Osteoblast (primary cell): ENCODE results near the gene IDS. TPM values are rescaled to one million over a fixed set of nuclear protein-coding genes. Genes with fewer than 3 reads are reported as not detected.

Experiments used
- DNase-seq: peaks from one replicate; pipeline ENCODE4 v3.0.0; 2011; ENCODE audit warnings: low spot score, mixed read lengths; ENCODE audit not compliant: insufficient read length; ENCODE audit errors: missing footprints
- H2AFZ ChIP-seq: 2 replicates; pipeline ENCODE4 v1.6.0; 2011; ENCODE audit warnings: mild to moderate bottlenecking, low read length
- H3K27ac ChIP-seq: 2 replicates; pipeline ENCODE4 v1.5.1; 2011; ENCODE audit warnings: mild to moderate bottlenecking, low read depth, low read length, moderate library complexity
- H3K27me3 ChIP-seq: 2 replicates; pipeline ENCODE4 v1.6.0; 2012; ENCODE audit warnings: mild to moderate bottlenecking, control low read depth, inconsistent platforms, low read length, moderate library complexity; ENCODE audit not compliant: insufficient read depth
- H3K36me3 ChIP-seq: 2 replicates; pipeline ENCODE4 v1.5.1; 2011; ENCODE audit warnings: mild to moderate bottlenecking, low read length, control low read depth, moderate library complexity; ENCODE audit not compliant: insufficient read depth
- H3K4me1 ChIP-seq: 2 replicates; pipeline ENCODE4 v1.5.1; 2011; ENCODE audit warnings: mild to moderate bottlenecking, low read length, control low read depth, moderate library complexity; ENCODE audit not compliant: insufficient read depth
- H3K4me2 ChIP-seq: 2 replicates; pipeline ENCODE4 v1.6.0; 2011; ENCODE audit warnings: mild to moderate bottlenecking, low read length; ENCODE audit not compliant: insufficient read depth
- H3K4me3 ChIP-seq: fragments of 200-600 bp; sonication (generic); 3 replicates; pipeline ENCODE4 v1.5.1; 2012; ENCODE audit warnings: mild to moderate bottlenecking, low read length, inconsistent platforms; ENCODE audit not compliant: insufficient read depth
- H3K79me2 ChIP-seq: 2 replicates; pipeline ENCODE4 v1.6.0; 2012; ENCODE audit warnings: mild to moderate bottlenecking, low read length, control low read depth, inconsistent platforms; ENCODE audit not compliant: insufficient read depth
- H3K9me3 ChIP-seq: 2 replicates; pipeline ENCODE4 v1.5.1; 2011; ENCODE audit warnings: low read depth, low read length, control low read depth
- H4K20me1 ChIP-seq: 2 replicates; pipeline ENCODE4 v1.6.0; 2012; ENCODE audit warnings: mild to moderate bottlenecking, low read length, control low read depth; ENCODE audit not compliant: insufficient read depth
- total RNA-seq: library from RNA; depleted of rRNA; stranded (reverse); fragments of >200 nt; gene quantifications from 2 replicates; pipeline ENCODE4 v1.2.3, GENCODE V29; 2012
- TF ChIP-seq, protein P1 (sequence below): IDR thresholded peaks from 2 replicates; pipeline ENCODE4 v1.5.1; 2011; ENCODE audit warnings: mild to moderate bottlenecking, low read depth, low read length, moderate library complexity; ENCODE audit errors: extremely low read depth

IDS gene
- total RNA-seq, 1 donor: 48.9 TPM

DNA sequence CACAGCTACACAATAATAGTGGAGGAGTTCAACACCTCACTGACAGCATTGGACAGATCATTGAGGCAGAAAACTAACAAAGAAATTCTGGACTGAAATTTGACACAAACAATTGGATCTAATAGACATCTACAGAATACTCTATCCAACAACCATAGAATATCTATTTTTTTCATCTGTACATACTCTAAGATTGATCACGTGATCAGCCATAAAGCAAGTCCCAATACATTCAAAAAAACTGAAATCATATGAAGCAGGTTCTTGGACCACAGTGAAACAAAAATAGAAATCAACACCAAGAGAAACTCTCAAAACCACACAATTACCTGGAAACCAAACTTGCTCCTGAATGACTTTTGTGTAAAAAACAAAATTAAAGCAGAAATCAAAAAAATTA is 12.2 kb upstream of the IDS start:
- Histone ChIP-seq H3K4me3 (no peak overlapping the region), H3K36me3 (no peaks in the 10 kb centered on the region), H3K79me2 (no peaks in the 10 kb centered on the region), H3K9me3 (no peaks in the 10 kb centered on the region), H3K27ac (no peak overlapping the region), H2AFZ (no peak overlapping the region), H3K4me1 (peaks cover 3% of the 10 kb centered on the region), H4K20me1 (no peaks in the 10 kb centered on the region), H3K27me3 (no peaks in the 10 kb centered on the region), H3K4me2 (no peak overlapping the region)
- DNase-seq: no peak
- TF ChIP-seq, protein P1, sequence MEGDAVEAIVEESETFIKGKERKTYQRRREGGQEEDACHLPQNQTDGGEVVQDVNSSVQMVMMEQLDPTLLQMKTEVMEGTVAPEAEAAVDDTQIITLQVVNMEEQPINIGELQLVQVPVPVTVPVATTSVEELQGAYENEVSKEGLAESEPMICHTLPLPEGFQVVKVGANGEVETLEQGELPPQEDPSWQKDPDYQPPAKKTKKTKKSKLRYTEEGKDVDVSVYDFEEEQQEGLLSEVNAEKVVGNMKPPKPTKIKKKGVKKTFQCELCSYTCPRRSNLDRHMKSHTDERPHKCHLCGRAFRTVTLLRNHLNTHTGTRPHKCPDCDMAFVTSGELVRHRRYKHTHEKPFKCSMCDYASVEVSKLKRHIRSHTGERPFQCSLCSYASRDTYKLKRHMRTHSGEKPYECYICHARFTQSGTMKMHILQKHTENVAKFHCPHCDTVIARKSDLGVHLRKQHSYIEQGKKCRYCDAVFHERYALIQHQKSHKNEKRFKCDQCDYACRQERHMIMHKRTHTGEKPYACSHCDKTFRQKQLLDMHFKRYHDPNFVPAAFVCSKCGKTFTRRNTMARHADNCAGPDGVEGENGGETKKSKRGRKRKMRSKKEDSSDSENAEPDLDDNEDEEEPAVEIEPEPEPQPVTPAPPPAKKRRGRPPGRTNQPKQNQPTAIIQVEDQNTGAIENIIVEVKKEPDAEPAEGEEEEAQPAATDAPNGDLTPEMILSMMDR: no peak

DNA sequence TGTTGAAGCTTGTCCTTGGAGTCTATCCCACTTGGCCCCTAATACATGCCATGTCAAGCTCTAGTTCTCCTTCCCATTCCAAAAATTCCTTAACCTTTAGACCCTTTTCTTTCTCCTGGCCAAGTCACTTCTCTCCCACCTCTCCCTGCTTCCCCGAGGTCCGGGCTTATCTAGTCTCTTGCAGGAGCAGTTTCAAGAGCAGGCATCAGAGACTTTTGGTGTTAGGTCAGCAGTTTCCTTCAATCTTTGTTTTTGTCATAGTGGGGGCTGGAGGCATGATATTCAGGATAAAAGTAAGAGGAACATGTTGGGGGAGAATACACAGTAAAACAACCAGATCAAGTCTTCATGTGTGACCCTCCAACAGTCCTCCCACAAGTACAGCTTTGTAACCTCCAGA is 11.5 kb upstream of the IDS start:
- Histone ChIP-seq H3K27me3 (no peaks in the 10 kb centered on the region), H3K4me3 (no peak overlapping the region), H2AFZ (no peak overlapping the region)

DNA sequence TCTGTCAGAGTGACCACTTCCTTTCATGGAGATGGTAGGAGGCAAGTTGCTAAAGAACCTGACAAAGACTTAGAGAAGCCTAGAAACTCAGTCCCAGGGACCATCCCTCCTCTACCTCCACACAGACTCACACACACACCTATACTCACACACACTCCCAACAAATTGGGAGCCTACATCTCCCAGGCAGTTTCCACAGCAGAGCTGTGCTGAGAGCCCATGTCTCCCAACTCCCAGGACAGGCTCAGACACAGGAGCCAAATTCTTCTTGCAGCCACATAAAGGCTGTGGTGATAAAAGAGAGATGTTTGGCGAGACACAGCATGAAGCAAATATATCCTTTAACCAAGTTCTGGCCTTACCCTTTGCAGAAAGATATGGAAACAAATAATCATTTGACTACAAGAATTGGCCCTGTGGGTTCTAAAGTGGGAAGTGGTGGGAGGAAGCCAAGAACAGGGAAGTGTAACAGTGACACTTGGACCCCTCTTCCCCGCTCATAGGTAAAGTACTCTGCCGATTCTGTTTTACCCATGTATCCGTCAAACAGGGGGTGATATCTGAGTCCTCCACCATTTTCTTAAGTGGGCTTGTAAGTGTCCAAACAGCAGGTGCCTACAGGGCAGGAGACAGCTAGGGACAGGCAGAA is 11.0 kb upstream of the IDS start:
- Histone ChIP-seq H2AFZ (no peak overlapping the region), H3K27me3 (no peaks in the 10 kb centered on the region), H3K9me3 (no peaks in the 10 kb centered on the region), H3K4me2 (no peak overlapping the region), H3K27ac (no peak overlapping the region), H3K4me3 (no peak overlapping the region), H3K79me2 (no peaks in the 10 kb centered on the region), H3K36me3 (no peaks in the 10 kb centered on the region), H3K4me1 (peaks cover 3% of the 10 kb centered on the region), H4K20me1 (no peaks in the 10 kb centered on the region)
- DNase-seq: no peak
- TF ChIP-seq, protein P1: no peak

More for the DNA sequence above, 11.5 kb upstream of the IDS start:
- H3K36me3 ChIP-seq: no peaks in the 10 kb centered on the region
- H4K20me1 ChIP-seq: no peaks in the 10 kb centered on the region
- no peak overlapping the region for H3K27ac ChIP-seq
- no peak overlapping the region for H3K4me2 ChIP-seq
- H3K4me1 ChIP-seq: peaks cover 3% of the 10 kb centered on the region
- no peak for DNase-seq
- TF ChIP-seq, protein P1: no peak
- no peaks in the 10 kb centered on the region for H3K79me2 ChIP-seq
- H3K9me3 ChIP-seq: no peaks in the 10 kb centered on the region

DNA sequence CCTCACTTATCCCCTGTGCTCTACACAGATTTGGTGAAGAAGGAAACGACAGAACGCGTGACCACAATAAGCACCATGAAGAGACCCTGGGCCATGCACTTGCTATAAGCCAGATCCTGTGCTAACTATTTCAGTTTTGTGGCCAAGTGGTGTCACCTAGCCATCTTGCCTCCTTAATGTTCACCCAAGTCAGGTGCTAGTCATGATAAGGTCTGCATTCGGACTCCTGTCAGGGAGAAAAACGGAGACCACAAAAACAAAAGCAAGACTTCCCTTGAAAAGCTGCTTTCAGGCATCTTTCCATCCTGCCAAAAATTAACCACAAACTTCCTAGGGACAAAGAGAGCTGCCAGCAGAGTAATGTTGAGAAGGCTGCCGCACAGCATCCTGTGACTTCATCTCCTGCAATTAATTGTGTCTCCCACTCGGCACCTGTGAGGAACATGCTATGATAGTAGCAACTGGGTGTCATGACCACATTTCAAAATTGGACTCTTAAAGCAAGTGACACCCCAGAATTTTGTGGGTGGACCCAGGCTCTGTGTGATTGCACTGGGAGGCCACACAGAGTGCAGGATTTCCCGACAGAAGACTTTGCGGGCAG is 8.8 kb upstream of the IDS start:
- no peak for DNase-seq
- Histone ChIP-seq H3K4me3 (no peak overlapping the region), H2AFZ (no peak overlapping the region), H3K79me2 (no peaks in the 10 kb centered on the region), H3K27me3 (peaks cover 8% of the 10 kb centered on the region), H3K9me3 (no peaks in the 10 kb centered on the region), H3K4me2 (peak overlapping the region; percentile 48), H3K27ac (no peak overlapping the region), H4K20me1 (no peaks in the 10 kb centered on the region), H3K36me3 (no peaks in the 10 kb centered on the region), H3K4me1 (peaks cover 3% of the 10 kb centered on the region)
- TF ChIP-seq, protein P1: no peak
